Right atrium auricular region (tissue), 2 donors: Measurements from ENCODE around the gene OTOA. TPM values are rescaled to one million over a fixed set of nuclear protein-coding genes. Genes with fewer than 3 reads are reported as not detected.

Experiments
- DNase-seq: peaks from one replicate; pipeline ENCODE4 v3.0.0-alpha.2; 2019; ENCODE audit warnings: low spot score
- H3K27ac ChIP-seq, 2 donors: fragments of 200-600 bp; sonication (generic); 1 replicate in 1 of 2; 2 replicates in 1 of 2; pipeline ENCODE4 v1.5.1; 2016 to 2019
- H3K27me3 ChIP-seq, 2 donors: fragments of 200-600 bp; sonication (generic); one replicate each; pipeline versions ENCODE4 v1.5.1 to v1.6.0; 2017 to 2019
- H3K36me3 ChIP-seq: fragments of 200-600 bp; sonication (generic); one replicate; pipeline ENCODE4 v1.5.1; 2016
- H3K4me1 ChIP-seq, 2 donors: fragments of 200-600 bp; sonication (generic); one replicate each; pipeline versions ENCODE4 v1.5.1 to v1.6.0; 2017 to 2019
- H3K4me3 ChIP-seq, 2 donors: fragments of 200-600 bp; sonication (generic); 1 replicate in 1 of 2; 2 replicates in 1 of 2; pipeline ENCODE4 v1.5.1; 2017 to 2019; ENCODE audit warnings: mild to moderate bottlenecking in 1 of 2, moderate library complexity in 1 of 2
- H3K9me3 ChIP-seq, 2 donors: fragments of 200-600 bp; sonication (generic); one replicate each; pipeline ENCODE4 v1.5.1; 2019
- CTCF ChIP-seq, 2 donors: fragments of 200-600 bp; sonication (generic); IDR thresholded peaks; one replicate each; pipeline ENCODE4 v1.5.1; 2019; ENCODE audit warnings: antibody characterized with exemption in 2 of 2
- total RNA-seq, 2 donors: library from RNA; depleted of rRNA; stranded (reverse); fragments of >200 nt; gene quantifications; one replicate each; pipeline ENCODE4 v1.1.0, GENCODE V29; 2016

The OTOA gene
- total RNA-seq, 2 donors from 2014 or later, result not detected

- Histone ChIP-seq H3K36me3 (no peaks in the 10 kb centered on the region), H3K27ac (no peak overlapping the region), H3K4me1 (no peaks in the 10 kb centered on the region), H3K4me3 (no peak overlapping the region), H3K27me3 (no peaks in the 10 kb centered on the region), H3K9me3 (no peaks in the 10 kb centered on the region)
- no peak for TF ChIP-seq CTCF (IDR thresholded peaks at IDR 0.05)
- no peak for DNase-seq
These were observed 34.6 kb downstream of the OTOA start for GRCh38 chr16:21698169-21699032.

- Histone ChIP-seq H3K4me3 (no peak overlapping the region), H3K27me3 (no peaks in the 10 kb centered on the region), H3K4me1 (no peaks in the 10 kb centered on the region), H3K27ac (no peak overlapping the region), H3K36me3 (no peaks in the 10 kb centered on the region), H3K9me3 (no peaks in the 10 kb centered on the region)
- no peak for DNase-seq
- no peak for TF ChIP-seq CTCF (IDR thresholded peaks at IDR 0.05)
These were observed 37.5 kb downstream of the OTOA start for GRCh38 chr16:21701271-21701670.

GRCh38 chr16:21702276-21702675, 38.5 kb downstream of the OTOA start:
- H3K27ac ChIP-seq, result no peak overlapping the region
- no peaks in the 10 kb centered on the region for H3K36me3 ChIP-seq
- no peak overlapping the region for H3K4me3 ChIP-seq
- DNase-seq, result no peak
- no peak for TF ChIP-seq CTCF (IDR thresholded peaks at IDR 0.05)
- no peaks in the 10 kb centered on the region for H3K27me3 ChIP-seq
- H3K4me1 ChIP-seq, result no peaks in the 10 kb centered on the region
- no peaks in the 10 kb centered on the region for H3K9me3 ChIP-seq

- TF ChIP-seq CTCF (IDR thresholded peaks at IDR 0.05), result no peak
These were observed 39.4 kb downstream of the OTOA start for GRCh38 chr16:21703156-21703555.

GRCh38 chr16:21703589-21704174, 39.9 kb downstream of the OTOA start:
- H3K27ac ChIP-seq, result no peak overlapping the region
- no peak for DNase-seq
- TF ChIP-seq CTCF (IDR thresholded peaks at IDR 0.05), result no peak

More at GRCh38 chr16:21703156-21703555, 39.4 kb downstream of the OTOA start:
- Histone ChIP-seq H3K9me3 (no peaks in the 10 kb centered on the region), H3K4me3 (no peak overlapping the region), H3K36me3 (no peaks in the 10 kb centered on the region), H3K4me1 (no peaks in the 10 kb centered on the region), H3K27me3 (no peaks in the 10 kb centered on the region), H3K27ac (no peak overlapping the region)
- DNase-seq, result no peak

More at GRCh38 chr16:21703589-21704174, 39.9 kb downstream of the OTOA start:
- Histone ChIP-seq H3K4me1 (no peaks in the 10 kb centered on the region), H3K4me3 (no peak overlapping the region), H3K27me3 (no peaks in the 10 kb centered on the region), H3K9me3 (no peaks in the 10 kb centered on the region), H3K36me3 (no peaks in the 10 kb centered on the region)
